DMS79 (cell line): Measurements from ENCODE around the gene C19orf85.
A peak's percentile ranks its signal among the peaks of the same experiment; 100 is the strongest.
"Not testable (repeated sequence)": the region's sequence is repeated elsewhere in the genome, so short reads cannot be mapped to it uniquely, and the experiment has no call there.

ENCODE experiments used
- DNase-seq: peaks from one replicate; lab custom pipeline; 2025; lab: John Stamatoyannopoulos, UW

C19orf85 gene

DNA sequence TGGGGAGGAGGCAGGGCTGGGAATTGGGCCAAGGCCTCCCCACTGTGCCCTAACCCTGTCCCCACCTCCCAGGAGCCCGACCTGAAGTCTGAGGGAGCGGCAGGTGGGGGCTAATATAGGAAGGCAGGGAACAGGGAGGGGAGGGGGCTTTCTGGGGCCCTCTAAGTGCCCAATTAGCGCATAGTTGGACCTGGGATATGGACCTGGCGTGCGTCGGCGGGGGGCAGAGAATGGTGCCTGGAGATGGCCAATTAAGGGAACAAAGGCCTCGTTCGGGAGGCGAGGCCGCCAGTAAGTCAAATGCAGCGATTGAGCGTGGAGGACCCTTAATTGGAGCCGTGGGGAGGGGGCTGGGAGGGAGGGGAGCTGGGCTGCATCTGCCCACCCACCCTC lies at the start of gene C19orf85:
Gene C19orf85 (minus strand): TSS at position 90 of the 393 bp plus-strand sequence. CDS start 197 bp downstream, outside the sequence.
- DNase-seq = no peak

DNA sequence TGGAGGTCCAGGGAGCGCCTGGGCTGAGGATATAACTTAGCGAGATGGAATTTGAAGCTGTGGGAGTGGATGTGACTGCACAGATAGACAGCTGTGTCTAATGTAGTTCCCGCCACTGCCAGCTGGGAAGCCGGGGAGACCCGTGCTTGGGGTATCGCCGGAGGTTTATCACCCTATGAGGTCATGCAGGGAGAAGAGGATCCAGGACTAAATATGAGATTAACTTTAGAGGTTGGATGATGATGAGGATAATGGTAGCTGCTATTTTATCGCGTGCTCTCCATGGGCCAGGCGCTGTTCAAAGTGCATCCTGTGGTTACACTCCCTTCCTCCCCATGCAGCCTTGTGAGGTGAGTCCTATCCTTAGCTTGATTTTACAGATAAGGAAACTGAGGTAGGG lies 43.6 kb upstream of the C19orf85 start:
- DNase-seq = no peak

GRCh38 chr19:55504981-55505380 lies 40.4 kb upstream of the C19orf85 start:
- DNase-seq = no peak

DNA sequence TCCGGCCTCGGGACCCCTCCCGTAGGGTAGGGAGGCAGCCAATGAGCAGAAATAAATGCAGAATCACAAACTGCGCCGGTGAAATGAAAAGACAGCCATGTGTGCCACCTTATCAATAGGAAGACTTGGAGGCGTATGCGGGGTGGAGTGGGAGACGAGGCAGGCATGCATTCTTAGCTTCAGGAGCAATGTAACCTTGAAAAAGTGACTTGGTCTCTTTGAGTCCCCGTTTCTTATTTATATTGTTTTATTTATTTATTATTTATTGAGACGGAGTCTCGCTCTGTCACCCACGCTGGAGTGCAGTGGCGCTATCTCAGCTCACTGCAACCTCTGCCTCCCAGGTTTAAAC lies 39.7 kb upstream of the C19orf85 start:
- no peak for DNase-seq

GRCh38 chr19:55503502-55504251 lies 39.1 kb upstream of the C19orf85 start:
- DNase-seq = peak; percentile 74

DNA sequence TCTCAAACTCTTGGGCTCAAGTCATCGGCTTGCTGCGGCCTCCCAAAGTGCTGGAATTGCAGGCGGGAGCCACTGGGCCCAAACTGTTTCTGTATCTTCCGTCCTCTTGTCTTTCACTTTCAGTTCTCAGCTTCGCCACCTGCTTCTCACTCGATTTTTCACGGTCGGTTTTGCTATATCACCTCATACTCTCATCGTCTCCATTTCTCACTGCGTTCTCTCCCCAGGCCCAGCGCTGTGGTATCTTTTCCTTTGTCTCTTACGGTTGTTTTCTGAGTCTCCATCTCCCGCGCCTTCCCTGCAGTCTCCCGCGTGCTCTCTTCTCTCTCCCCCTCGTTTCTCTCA lies 38.6 kb upstream of the C19orf85 start:
- DNase-seq = no peak

GRCh38 chr19:55502197-55502952 lies 37.8 kb upstream of the C19orf85 start:
- no peak for DNase-seq

DNA sequence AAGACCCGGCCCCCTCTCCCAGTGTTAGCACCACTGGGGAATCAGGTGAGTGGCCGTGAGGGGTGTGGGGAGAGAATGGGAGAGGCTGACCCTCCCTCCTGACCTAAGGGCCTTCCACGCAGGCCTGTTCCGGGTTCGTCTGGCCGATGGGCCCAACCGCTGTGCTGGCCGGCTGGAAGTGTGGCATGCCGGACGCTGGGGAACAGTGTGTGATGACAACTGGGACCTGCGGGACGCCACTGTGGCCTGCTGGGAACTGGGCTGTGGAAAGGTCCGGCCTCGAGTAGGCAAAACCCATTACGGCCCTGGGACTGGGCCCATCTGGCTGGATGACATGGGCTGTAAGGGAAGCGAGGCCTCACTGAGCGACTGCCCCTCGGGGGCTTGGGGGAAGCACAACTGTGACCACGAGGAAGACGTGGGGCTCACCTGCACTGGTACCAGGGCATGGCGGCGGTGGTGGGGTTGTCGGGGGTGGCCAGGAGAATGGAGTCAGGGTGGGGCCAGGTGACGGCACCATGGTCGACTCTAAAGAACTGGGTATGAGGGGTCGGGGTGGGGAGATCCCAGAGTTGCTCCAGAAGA lies 35.9 kb upstream of the C19orf85 start:
- DNase-seq = no peak

DNA sequence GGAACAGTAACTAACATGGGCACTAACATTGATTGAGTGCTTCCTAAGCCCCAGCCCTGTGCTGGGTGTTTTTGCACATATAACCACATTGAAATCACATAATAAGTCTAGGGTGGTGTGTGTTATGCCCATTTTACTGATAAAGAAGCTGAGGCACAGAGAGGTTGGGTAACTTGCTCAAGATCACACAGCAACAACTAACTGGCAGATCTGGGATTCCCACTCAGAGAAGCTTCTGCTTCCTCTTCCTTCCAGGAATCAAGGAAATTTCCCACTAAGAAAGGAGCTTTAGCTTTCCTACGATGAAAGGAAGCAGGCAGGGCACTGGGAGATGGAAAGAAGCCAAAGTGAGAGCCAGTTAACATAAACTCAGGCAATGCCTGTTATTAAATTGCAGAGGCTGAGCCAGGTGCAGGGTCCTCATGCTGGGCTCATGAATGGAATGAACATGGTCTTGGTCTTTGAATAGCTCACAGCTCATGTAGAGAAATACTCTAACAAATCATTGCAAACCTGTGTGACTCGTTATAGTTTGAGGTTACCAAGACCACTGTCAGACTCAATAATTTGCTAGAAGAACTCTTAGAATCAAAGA lies 33.8 kb upstream of the C19orf85 start:
- no peak for DNase-seq

DNA sequence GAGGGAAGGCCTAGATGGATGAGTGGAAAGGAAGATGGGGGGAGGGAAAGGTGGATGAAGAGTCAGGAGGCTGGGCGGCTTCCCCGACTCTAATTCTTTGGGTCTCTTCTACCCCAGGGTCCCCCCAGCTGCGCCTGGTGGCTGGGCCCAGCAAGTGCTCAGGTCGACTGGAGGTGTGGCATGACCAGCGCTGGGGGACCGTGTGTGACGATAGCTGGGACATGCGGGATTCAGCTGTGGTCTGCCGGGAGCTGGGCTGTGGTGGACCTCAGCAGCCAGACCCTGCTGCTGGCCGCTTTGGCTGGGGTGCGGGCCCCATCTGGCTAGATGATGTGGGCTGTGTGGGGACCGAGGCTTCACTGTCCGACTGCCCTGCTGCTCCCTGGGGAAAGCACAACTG lies 33.2 kb upstream of the C19orf85 start:
- DNase-seq = no peak

DNA sequence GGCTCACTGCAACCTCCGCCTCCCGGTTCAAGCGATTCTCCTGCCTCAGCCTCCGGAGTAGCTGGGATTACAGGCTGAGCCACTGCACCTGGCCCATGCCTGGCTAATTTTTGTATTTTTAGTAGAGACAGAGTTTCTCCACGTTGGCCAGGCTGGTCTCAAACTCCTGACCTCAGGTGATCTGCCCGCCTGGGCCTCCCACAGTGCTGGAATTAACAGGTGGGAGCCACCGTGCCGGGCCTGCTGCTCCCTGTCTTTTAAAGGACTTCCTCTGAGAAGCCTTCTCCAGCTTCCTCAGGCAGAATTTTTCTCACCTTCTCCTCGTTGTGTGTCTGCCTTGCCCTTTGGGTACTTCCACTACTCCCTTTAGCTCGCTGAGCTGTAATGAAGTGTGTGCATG lies 32.3 kb upstream of the C19orf85 start:
- DNase-seq = not testable (repeated sequence)

- DNase-seq = no peak
Observed at GRCh38 chr19:55495646-55496349, 31.2 kb upstream of the C19orf85 start.

- DNase-seq = no peak
Observed at GRCh38 chr19:55494172-55494761, 29.7 kb upstream of the C19orf85 start.

DNA sequence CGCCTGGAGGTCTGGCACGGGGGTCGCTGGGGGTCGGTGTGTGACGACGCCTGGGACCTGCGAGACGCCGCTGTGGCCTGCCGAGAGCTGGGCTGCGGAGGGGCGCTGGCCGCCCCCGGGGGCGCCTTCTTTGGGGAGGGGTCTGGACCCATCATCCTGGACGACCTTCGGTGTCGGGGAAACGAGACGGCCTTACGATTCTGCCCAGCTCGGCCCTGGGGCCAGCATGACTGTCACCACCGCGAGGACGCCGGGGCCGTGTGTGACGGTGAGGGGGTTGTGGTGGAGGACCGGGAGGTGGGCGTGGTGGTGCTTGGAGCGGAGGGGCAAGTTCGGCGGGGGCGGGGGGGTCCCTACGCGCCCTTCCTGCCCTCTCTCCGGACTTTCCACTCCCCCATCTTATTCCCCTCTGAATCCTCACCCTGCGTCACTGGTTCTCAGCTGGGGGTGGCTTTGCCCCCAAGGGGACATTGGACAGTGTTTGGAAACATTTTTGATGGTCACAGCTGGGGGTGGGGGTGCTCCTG lies 29.2 kb upstream of the C19orf85 start:
- DNase-seq = no peak

DNA sequence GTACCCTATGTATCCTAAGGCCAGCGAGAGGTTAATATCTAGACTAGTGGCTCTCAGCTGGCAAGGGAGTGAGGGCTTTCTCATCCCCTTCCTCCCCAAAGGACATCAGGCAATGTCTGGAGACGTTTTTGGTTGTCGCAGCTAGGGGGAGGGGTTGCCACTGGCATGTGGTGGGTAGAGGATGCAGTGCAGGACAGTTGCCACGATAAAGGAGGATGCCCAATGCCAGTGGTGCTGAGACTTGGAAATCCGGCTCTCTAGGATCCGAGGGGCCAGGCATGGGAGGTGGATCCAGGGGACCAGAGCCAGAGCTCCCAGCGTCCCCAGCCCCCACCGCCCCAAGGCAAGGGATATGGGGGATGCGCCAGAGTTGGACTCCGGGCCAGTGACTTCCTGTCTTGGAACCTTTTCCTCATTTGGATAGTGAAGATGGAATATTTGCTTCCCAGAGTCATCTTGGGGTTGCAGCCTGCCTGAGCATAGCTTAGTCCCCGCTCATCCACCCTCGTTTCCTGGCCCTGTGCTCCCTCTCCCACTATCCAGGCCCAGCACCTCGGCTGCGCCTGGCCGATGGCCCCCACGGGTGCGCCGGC lies 28.6 kb upstream of the C19orf85 start:
- DNase-seq = no peak

GRCh38 chr19:55492362-55492944 lies 27.9 kb upstream of the C19orf85 start:
- DNase-seq = no peak

DNA sequence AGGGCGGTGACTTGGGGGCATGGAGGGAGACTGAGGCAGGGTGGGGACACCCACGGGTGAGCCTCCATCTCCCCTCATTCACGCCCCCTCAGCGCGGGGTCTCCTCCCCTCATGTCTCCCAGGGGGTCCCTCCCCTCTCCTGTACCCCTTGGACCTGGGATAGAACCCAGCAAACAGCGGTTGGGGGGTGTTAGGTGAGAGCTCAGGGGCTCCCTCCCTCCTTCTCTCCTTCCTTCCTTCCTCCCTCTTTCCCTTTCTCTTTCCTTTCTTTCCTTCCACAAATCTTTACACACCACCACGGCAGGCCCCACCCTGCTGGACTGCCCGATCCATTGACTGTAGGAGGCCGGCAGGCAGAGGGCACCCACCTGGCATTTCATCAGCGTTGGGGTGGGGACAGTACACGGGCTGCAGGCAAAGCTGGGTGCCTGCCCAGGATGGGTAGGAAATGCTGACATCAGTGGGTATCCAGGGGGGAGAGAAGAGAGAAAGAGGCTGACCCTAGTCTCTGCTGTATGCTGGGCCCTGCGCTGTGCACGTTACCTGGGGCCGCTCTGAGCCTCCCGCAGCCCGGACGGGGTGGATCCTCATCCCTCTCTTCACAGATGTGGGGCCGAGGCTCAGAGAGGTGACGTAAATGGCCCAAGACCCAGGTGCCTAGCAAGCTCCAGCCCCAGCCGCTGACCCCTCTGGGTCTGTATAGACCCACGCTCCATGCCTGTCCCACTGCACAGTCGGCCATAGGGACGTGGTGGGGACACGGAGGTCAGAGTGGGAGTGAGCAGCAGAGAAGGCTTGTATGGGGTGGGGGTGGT lies 27.2 kb upstream of the C19orf85 start:
- DNase-seq = no peak

DNA sequence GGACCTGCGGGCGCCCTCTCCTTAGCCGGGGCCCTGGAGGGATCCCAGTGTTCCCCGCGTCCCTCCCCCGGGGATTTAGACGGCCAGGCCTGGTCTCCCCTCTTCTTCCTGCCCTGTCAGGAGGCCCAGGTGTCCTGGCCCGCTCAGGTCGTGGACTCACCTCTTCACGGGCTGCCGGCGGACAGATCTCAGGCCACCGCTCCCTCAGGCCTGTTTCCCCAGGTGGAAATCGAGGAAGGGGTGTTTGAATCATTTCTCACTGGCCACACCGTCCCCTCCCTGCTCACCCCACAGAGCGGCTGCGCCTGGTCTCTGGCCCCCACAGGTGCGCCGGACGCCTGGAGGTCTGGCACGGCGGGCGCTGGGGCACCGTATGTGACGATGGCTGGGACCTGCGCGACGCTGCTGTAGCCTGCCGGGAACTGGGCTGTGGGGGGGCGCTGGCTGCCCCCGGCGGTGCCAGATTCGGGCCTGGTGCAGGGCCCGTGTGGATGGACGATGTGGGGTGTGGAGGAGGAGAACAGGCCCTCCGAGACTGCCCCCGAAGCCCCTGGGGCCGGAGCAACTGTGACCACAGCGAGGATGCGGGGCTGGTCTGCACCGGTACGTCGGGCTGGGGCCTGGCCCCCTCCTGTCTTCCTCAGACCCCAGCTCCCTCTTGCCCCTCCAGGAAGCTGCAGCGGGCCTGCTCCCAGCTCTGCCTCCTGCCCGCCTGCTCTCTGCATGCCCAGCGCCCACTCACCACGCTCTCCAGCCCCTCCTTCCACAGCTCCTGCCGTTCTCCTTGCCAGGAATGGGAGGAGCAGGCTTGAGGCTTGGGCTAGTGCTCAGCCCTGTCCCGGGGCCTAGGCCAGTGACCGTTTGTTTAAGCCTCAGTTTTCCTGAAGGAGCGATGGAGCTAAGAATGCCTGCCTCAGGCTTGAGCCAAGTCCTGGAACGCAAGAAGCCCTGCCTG lies 26.2 kb upstream of the C19orf85 start:
- no peak for DNase-seq
